ENCODE data around the gene P2RY2. TPM values are rescaled to one million over a fixed set of nuclear protein-coding genes. Genes with fewer than 3 reads are reported as not detected.

Gene P2RY2
- total and polyA plus RNA-seq, 9 of the 15 experiments (the other 6 are each of a cell fraction or from before 2014, with no cell fraction given): not detected

- no peaks in the 10 kb centered on the region for H3K36me3 ChIP-seq (ENCODE audit: control insufficient read depth, insufficient read depth, low read length)
- peak overlapping the region; percentile 21; the same call in 1 of the 2 replicates for H3K4me3 ChIP-seq
- in situ Hi-C loops (cut with MboI) (loop anchor here (5.0 kb wide), 1 partner anchor 415 kb away; no protein-coding TSS in a partner anchor), intact Hi-C loops (cut with micrococcal nuclease) (loop anchor here (1.0 to 2.0 kb wide), 4 partner anchors 47 to 411 kb away; no protein-coding TSS in a partner anchor)
- peaks cover 0 to 3% of the 10 kb centered on the region in 2 experiments; a peak in 1 of 5 replicates for H3K4me1 ChIP-seq (replicated peaks in 1 of 2; ENCODE audit: control insufficient read depth in 2 of 2, insufficient read depth in 2 of 2, low read length in 2 of 2)
- DNase-seq (ENCODE audit: extremely low read depth in 1 of 4, low spot score in 3 of 4) (peak; percentile 78 to 83 (median 79)), ATAC-seq (peak; percentile 96), FAIRE-seq (peak; percentile 86)
- H3K4me2 ChIP-seq (ENCODE audit: insufficient read depth, low read length): peak overlapping the region; percentile 67
- no peaks in the 10 kb centered on the region for H4K20me1 ChIP-seq (replicated peaks; ENCODE audit: control insufficient read depth, insufficient read depth, low read length)
- no peak overlapping the region; the same call in 2 of the 3 replicates for H3K27ac ChIP-seq (ENCODE audit: extremely low read depth, low read depth, low read length)
- ChIA-PET POLR2A (interaction anchor here (0.6 kb wide), 1 partner anchor 145 kb away, joined by 3 read pairs; no protein-coding TSS in a partner anchor), CTCF (ENCODE audit: low intra/inter-chr PET ratio) (interaction anchor here (0.8 to 1.8 kb wide), 4 partner anchors 57 to 411 kb away, joined by 3 to 10 read pairs (median 7); no protein-coding TSS in a partner anchor)
- peaks cover 0 to 28% of the 10 kb centered on the region in 2 experiments; a peak in 4 of 5 replicates for H3K27me3 ChIP-seq (ENCODE audit: control insufficient read depth in 2 of 2, insufficient read depth in 2 of 2, low read length in 2 of 2)
- H2AFZ ChIP-seq (ENCODE audit: low read depth, low read length): peak overlapping the region; percentile 96
- H3K9ac ChIP-seq (ENCODE audit: insufficient read depth in 1 of 2, low read depth in 2 of 2, low read length in 2 of 2): peak overlapping the region; percentile 39 to 64; a peak in 2 of 4 replicates
- no peaks in the 10 kb centered on the region for H3K9me3 ChIP-seq (replicated peaks; ENCODE audit: control insufficient read depth, insufficient read depth, low read depth, low read length)
- H3K79me2 ChIP-seq (ENCODE audit: control insufficient read depth, insufficient read depth, low read length): no peaks in the 10 kb centered on the region
- 10% methylated on average over 12 of the region's 12 CpGs for WGBS (ENCODE audit: insufficient coverage, low coverage, missing lambda C conversion rate)
- no peaks in the 10 kb centered on the region for H3K9me1 ChIP-seq (ENCODE audit: control insufficient read depth, insufficient read depth, low read length)
- no TSS peak for BruUV-seq (replicated peaks)
- no peak for TF ChIP-seq ZBTB33 (CRISPR knock-in tag; IDR thresholded peaks at IDR 0.05)
- peak; percentile 75 for TF ChIP-seq E2F8 (IDR thresholded peaks at IDR 0.05; ENCODE audit: low read depth, partially characterized antibody)
- TF ChIP-seq DIDO1 (tag; IDR thresholded peaks at IDR 0.05; ENCODE audit: low read depth): peak; percentile 70
- TF ChIP-seq HCFC1 (IDR thresholded peaks at IDR 0.05; ENCODE audit: low read depth, low read length): no peak
- TF ChIP-seq ETV1 (tag; conservative IDR thresholded peaks at IDR 0.05; ENCODE audit: low read depth): peak; percentile 56
- no peak for TF ChIP-seq ZNF253 (CRISPR knock-in tag; conservative IDR thresholded peaks at IDR 0.05)
- TF ChIP-seq LARP7 (IDR thresholded peaks at IDR 0.05): no peak
- TF ChIP-seq ZNF778 (CRISPR knock-in tag; IDR thresholded peaks at IDR 0.05): no peak
Measured at GRCh38 chr11:73242251-73243092, 24.4 kb downstream of the P2RY2 start.

Data from K562 (cell line).